HG02642 (cell line): ENCODE results near the gene USP48.
"Not testable (repeated sequence)": the region's sequence is repeated elsewhere in the genome, so short reads cannot be mapped to it uniquely, and the experiment has no call there.

Source experiments
- ATAC-seq: cut with Tn5 transposase; IDR thresholded peaks from one replicate; pipeline ENCODE4 v1.9.1; 2021; ENCODE audit warnings: mild to moderate bottlenecking; ENCODE audit not compliant: unreplicated experiment, poor library complexity

The USP48 gene

GRCh38 chr1:21775985-21776562 is 6.9 kb downstream of the USP48 start:
- no peak for ATAC-seq

GRCh38 chr1:21775550-21775914 is 7.4 kb downstream of the USP48 start:
- no peak for ATAC-seq

- ATAC-seq, result no peak
Observed at GRCh38 chr1:21774835-21775549, 8.0 kb downstream of the USP48 start.

- no peak for ATAC-seq
Observed at GRCh38 chr1:21773585-21773984, 9.4 kb downstream of the USP48 start.

GRCh38 chr1:21771672-21772071 is 11.3 kb downstream of the USP48 start:
- not testable (repeated sequence) for ATAC-seq

- ATAC-seq, result not testable (repeated sequence)
Observed at GRCh38 chr1:21770602-21771001, 12.3 kb downstream of the USP48 start.

- no peak for ATAC-seq
Observed at GRCh38 chr1:21770201-21770600, 12.7 kb downstream of the USP48 start.

- not testable (repeated sequence) for ATAC-seq
Observed at GRCh38 chr1:21767106-21767505, 15.8 kb downstream of the USP48 start.

- ATAC-seq, result no peak
Observed at GRCh38 chr1:21766210-21766609, 16.7 kb downstream of the USP48 start.

- no peak for ATAC-seq
Observed at GRCh38 chr1:21764615-21765423, 18.1 kb downstream of the USP48 start.

GRCh38 chr1:21763694-21764419 is 19.1 kb downstream of the USP48 start:
- no peak for ATAC-seq

GRCh38 chr1:21763236-21763635 is 19.7 kb downstream of the USP48 start:
- ATAC-seq, result no peak

- ATAC-seq, result no peak
Observed at GRCh38 chr1:21762022-21762404, 20.9 kb downstream of the USP48 start.

- ATAC-seq, result no peak
Observed at GRCh38 chr1:21761052-21761451, 21.9 kb downstream of the USP48 start.

GRCh38 chr1:21759818-21760217 is 23.1 kb downstream of the USP48 start:
- no peak for ATAC-seq

- ATAC-seq, result no peak
Observed at GRCh38 chr1:21759182-21759581, 23.8 kb downstream of the USP48 start.

GRCh38 chr1:21758614-21759013 is 24.3 kb downstream of the USP48 start:
- ATAC-seq, result no peak

- no peak for ATAC-seq
Observed at GRCh38 chr1:21756393-21757089, 26.4 kb downstream of the USP48 start.

GRCh38 chr1:21755067-21755466 is 27.9 kb downstream of the USP48 start:
- ATAC-seq, result no peak

- ATAC-seq, result no peak
Observed at GRCh38 chr1:21754583-21754982, 28.4 kb downstream of the USP48 start.
